ENCODE measurements around the gene KRT84.

DNA sequence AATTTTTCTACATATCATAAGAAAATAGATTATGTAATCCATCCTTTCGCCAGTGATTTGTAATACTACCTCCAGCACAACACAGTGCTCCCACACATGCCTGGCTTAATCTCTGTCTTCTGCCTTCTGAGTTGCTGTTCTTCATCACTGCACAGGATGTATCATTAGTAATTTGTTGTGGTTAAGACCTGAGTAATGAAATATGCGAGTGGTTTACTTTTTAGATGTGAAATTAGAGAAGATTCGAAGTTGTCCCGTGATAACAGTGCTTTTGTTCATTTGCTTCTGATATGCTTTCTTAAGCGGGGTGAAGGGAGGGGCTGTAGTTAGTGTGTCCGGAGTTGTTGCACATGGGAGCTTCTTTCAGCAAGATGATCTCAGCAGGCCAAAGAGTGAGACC, 36.3 kb downstream of the KRT84 start:
- TF ChIP-seq CTCF (IDR thresholded peaks at IDR 0.05; ENCODE audit: low read depth, low read length) (no peak), MAX (IDR thresholded peaks at IDR 0.05; ENCODE audit: low read depth, low read length) (no peak), POLR2A (IDR thresholded peaks at IDR 0.05; ENCODE audit: extremely low read depth, insufficient read length) (no peak), MYC (IDR thresholded peaks at IDR 0.05; ENCODE audit: low read depth, low read length) (no peak)

All from NB4 (cell line).